HG03097 (cell line): ENCODE data around the gene SLPI.

Experiments used
- ATAC-seq: cut with Tn5 transposase; IDR thresholded peaks from one replicate; pipeline ENCODE4 v1.9.1; 2021; ENCODE audit not compliant: unreplicated experiment, low FRiP score

The SLPI gene, protein sequence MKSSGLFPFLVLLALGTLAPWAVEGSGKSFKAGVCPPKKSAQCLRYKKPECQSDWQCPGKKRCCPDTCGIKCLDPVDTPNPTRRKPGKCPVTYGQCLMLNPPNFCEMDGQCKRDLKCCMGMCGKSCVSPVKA

DNA sequence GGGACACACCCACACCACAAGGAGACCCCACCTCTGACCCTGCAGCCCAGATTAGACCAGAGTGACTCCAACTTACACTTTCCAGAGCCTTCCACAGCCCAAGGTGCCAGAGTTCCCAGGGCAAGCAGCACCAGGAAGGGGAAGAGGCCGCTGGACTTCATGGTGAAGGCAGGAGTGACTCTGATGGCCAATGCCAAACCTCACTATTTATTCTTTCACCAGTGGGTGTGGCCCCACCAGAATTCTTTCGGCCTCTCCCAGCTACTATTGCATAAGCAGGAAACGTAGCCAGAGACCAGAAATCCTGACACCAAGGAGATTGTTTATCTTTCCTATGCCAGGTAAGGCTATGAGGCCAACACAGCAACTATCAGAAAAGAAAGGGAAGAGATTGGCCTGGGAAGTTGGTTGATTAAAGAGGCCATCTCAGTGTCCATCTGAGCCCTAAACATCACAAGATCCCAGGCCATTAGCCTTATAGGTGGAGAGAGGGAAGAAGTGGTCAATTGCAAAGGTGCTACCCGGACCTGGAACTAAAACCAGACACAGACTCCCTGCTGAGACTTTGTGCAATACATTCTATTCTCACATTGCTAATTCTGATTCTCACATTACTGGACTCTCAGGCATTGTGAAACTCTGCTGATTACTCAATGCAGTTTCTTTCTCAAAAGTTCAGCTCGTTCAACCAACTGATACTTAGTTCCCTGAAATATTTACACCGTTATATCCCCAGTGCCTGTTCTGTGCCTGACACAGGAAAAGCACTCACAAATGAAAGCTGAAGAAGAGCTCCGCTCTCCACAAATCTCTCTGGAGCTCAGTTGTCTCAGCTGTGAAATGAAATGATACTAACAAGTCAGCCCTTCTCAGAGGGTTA is at the start of gene SLPI:
SLPI (minus strand) TSS at position 182 of the 880 bp plus-strand sequence; CDS start at position 161, 21 bp downstream.
- no peak for ATAC-seq

DNA sequence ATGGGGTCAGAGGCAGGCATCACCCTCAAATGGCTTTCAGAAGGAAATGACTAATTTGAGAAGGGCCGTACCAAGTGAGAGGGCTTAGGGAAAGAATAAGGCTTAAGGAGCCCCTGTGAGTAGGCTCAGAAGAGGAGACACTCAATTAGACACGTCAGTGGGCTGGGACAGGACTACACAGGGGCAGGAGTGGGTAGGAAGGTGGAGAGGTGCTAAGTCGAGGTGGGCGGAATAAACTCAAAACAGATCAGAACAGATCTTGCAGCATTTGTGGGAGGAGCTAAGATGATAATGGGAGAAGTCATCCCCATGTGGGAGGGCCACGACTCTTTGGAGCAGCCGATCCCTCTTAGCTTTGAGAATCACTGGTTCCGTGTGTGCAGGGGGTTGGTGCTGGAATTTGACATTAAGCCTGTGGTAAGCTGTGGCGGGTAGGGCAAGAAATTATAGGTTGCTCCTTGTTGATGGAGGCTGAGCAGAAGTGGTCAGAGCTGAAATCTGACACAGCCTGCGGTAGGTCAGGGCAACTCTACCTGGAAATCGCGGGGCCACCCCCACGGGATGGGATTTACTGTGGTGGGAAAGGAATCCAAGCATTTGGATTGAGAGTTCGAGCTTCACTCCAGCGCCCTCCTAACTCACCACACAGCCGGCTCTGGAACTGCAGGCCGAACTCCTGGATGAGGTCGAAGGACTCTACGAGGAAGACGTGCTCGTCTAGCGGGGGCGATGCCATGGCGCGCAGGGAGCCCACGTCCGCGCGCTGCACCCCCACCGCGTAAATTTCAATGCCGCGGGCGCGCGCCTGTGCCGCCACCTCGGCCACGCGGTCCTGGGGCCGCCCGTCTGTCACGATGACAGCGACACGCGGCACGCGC is 49.5 kb upstream of the SLPI start:
- no peak for ATAC-seq

DNA sequence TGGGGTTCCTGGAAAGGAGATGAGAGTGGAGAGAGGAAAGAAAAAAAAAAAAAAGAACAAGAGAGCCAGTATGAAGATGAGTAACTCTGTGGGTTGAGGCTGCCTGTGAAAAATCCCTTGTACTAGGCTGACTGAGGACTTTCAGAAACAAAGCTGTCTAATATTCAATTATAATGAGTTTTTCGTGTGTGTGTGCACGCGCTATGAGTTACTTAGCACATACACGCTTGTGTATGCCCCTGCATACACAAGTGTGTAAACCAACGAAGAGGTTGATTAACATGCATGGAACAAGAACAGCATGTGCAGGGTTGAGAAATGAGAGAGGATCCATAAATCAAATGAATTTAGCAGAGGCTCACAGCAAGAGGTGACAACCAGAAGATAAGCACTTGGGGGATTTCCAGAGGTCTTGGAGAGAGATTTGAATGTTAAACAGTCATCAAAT is 47.5 kb upstream of the SLPI start:
- ATAC-seq: no peak

GRCh38 chr20:45300961-45301360 is 46.6 kb upstream of the SLPI start:
- no peak for ATAC-seq

DNA sequence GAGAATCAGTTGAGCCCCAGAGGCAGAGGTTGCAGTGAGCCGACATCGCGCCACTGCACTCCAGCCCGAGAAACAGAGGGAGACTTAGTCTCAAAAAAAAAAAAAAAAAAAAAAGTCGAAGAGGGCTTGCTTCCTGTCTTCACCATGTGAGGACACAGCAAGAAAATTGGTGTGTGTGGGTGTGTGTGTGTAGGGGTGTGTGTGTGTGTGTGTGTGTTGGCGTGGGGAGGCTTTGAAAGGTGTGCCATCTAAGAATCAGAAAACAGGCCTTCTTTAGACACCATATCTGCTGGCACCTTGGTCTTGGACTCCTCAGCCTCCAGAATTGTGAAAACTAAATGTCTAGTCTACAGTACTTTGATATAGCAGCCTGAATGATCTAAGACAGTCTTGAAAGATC is 45.4 kb upstream of the SLPI start:
- ATAC-seq: no peak

- ATAC-seq: no peak
These were observed 43.6 kb upstream of the SLPI start for GRCh38 chr20:45297786-45298497.

- ATAC-seq: no peak
These were observed 40.3 kb upstream of the SLPI start for GRCh38 chr20:45294659-45295058.

DNA sequence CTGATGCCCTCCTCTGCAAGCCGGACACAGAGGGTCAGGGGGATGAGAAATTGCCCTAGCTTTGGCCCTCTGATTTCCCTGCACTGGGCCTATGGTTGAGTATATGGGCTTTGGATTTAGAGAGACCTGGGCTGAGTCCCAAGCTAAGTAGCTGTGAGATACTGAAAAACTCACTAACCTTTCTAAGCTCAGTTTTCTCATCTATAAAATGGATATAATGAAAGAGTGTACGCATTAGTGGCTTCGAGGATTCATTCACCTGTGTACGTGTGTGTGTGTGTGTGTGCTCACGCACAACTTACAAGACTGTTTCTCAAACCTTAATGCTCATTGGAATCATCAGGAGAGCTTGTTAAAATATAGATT is 39.6 kb upstream of the SLPI start:
- no peak for ATAC-seq

GRCh38 chr20:45293041-45294002 is 39.0 kb upstream of the SLPI start:
- ATAC-seq: no peak

- ATAC-seq: no peak
These were observed 38.0 kb upstream of the SLPI start for GRCh38 chr20:45292343-45292742.

- ATAC-seq: no peak
These were observed 37.2 kb upstream of the SLPI start for GRCh38 chr20:45291526-45291925.

DNA sequence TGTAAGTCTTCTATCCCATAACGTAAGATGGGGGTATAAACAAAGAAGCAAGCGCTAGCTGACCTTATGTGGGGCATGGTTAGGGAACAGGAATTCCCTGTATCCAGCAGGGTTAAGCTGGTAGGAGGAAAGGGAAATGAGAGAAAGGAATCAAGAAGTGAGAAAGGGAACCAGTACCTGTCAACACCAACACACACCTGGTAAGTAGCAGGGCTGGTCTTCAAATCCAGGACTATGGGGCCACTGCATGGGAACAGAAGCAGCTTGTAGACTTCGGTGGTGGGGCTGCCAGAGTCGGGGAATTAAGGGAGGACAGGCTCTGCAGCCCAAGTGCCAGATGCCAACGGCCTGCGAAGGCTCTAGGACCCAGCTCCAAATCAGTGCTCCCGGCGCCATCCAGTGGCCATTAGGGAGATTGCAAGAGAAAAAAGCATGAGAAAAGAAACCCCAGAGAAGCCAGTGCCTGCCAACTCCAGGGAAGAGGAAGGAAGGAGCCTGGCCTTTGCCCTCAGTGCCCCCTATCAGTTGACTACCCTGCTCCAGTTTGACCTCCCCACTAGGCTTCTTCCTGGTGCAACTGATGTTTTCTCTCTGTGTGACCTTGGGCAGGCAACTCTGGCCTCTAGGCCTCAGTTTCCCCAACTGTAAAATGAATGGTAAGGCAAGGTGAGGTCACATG is 36.5 kb upstream of the SLPI start:
- no peak for ATAC-seq

GRCh38 chr20:45289942-45290676 is 35.7 kb upstream of the SLPI start:
- no peak for ATAC-seq

DNA sequence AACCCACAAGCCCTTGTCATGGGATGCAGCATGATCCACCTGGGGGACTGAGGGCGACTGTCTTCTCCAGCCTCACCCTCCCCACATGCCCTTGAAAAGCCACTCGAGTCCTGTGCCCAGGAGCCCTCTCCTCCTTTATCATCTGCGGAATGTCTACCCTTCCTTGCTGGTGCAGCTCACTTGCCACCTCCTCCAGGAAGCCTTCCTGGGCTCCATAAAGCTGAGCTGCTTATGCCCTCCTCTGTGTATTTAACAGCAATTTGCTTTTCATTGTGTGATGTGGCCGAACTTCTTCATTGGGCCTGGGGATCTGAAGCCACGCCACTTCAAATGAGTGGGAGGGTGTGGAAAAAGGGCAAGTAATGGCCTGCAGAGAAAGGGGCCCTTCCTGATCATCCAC is 34.5 kb upstream of the SLPI start:
- no peak for ATAC-seq

GRCh38 chr20:45288376-45288775 is 34.0 kb upstream of the SLPI start:
- no peak for ATAC-seq

DNA sequence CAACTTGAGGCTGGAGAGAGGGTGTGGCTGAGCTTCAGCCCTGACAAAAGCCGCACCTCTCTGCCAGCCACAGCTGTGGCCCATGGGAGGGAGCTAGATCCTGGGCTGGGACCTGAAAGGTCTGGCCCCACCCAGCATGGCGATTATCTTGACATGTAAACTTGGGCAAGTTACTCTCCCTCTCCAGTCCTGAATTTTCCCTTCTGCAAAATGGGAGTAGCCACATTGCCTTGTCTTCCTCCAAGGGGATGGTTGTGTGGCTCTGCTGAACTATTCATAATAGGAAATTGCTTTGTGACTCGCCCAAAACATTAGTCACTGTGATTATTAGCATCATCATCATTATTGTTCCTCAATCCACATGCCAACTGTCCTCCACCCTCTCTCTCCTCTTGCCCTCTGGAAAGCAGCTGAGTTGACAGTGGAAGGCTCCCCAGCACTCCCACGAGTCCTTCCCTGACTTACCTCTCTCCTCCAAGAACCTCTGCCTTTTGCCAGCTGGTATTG is 29.2 kb upstream of the SLPI start:
- ATAC-seq: no peak

- ATAC-seq: no peak
These were observed 28.6 kb upstream of the SLPI start for GRCh38 chr20:45282700-45283550.
